CD4-positive, alpha-beta T cell treated with Interleukin-21 for 1 hour (primary cell): Measurements from ENCODE around the gene MGST2.
"Not testable (repeated sequence)": the region's sequence is repeated elsewhere in the genome, so short reads cannot be mapped to it uniquely, and the experiment has no call there.

Source experiments
- DNase-seq: peaks from one replicate; pipeline ENCODE4 v3.0.0-alpha.2; 2020

Gene MGST2

GRCh38 chr4:139672732-139673131 lies 7.1 kb downstream of the MGST2 start:
- DNase-seq = no peak

GRCh38 chr4:139674875-139675550 lies 9.4 kb downstream of the MGST2 start:
- no peak for DNase-seq

GRCh38 chr4:139675651-139676050 lies 10.0 kb downstream of the MGST2 start:
- no peak for DNase-seq

- DNase-seq = no peak
Measured at GRCh38 chr4:139676365-139676764, 10.7 kb downstream of the MGST2 start.

- DNase-seq = no peak
Measured at GRCh38 chr4:139676913-139677585, 11.4 kb downstream of the MGST2 start.

- no peak for DNase-seq
Measured at GRCh38 chr4:139682309-139682708, 16.7 kb downstream of the MGST2 start.

- DNase-seq = no peak
Measured at GRCh38 chr4:139682741-139683151, 17.1 kb downstream of the MGST2 start.

- no peak for DNase-seq
Measured at GRCh38 chr4:139684351-139684750, 18.7 kb downstream of the MGST2 start.

GRCh38 chr4:139685180-139685579 lies 19.6 kb downstream of the MGST2 start:
- no peak for DNase-seq

- DNase-seq = no peak
Measured at GRCh38 chr4:139686130-139686529, 20.5 kb downstream of the MGST2 start.

GRCh38 chr4:139686988-139687387 lies 21.4 kb downstream of the MGST2 start:
- DNase-seq = no peak

- no peak for DNase-seq
Measured at GRCh38 chr4:139689093-139689722, 23.6 kb downstream of the MGST2 start.

GRCh38 chr4:139690419-139690818 lies 24.8 kb downstream of the MGST2 start:
- DNase-seq = no peak

- DNase-seq = no peak
Measured at GRCh38 chr4:139692309-139693012, 26.8 kb downstream of the MGST2 start.

GRCh38 chr4:139694522-139695107 lies 29.0 kb downstream of the MGST2 start:
- no peak for DNase-seq

- no peak for DNase-seq
Measured at GRCh38 chr4:139696491-139696890, 30.9 kb downstream of the MGST2 start.

GRCh38 chr4:139698167-139698925 lies 32.7 kb downstream of the MGST2 start:
- DNase-seq = not testable (repeated sequence)

- DNase-seq = no peak
Measured at GRCh38 chr4:139700568-139700967, 34.9 kb downstream of the MGST2 start.

- DNase-seq = no peak
Measured at GRCh38 chr4:139704915-139705485, 39.4 kb downstream of the MGST2 start.

- no peak for DNase-seq
Measured at GRCh38 chr4:139709660-139710059, 44.0 kb downstream of the MGST2 start.

GRCh38 chr4:139710073-139710472 lies 44.5 kb downstream of the MGST2 start:
- DNase-seq = no peak

- DNase-seq = no peak
Measured at GRCh38 chr4:139711461-139711860, 45.8 kb downstream of the MGST2 start.
